H9 (cell line): ENCODE data around the gene DGCR2. TPM values are rescaled to one million over a fixed set of nuclear protein-coding genes. Genes with fewer than 3 reads are reported as not detected.

Experiments used
- DNase-seq: peaks from one replicate; pipeline ENCODE4 v3.0.0-alpha.2; 2017
- H2AFZ ChIP-seq: one replicate; pipeline ENCODE4 v1.6.1; 2013; ENCODE audit warnings: mild to moderate bottlenecking, low read length, control low read depth, moderate library complexity
- H2AK5ac ChIP-seq: 2 replicates; pipeline ENCODE4 v1.6.1; 2013; ENCODE audit warnings: low read length, control low read depth, mixed read lengths; ENCODE audit not compliant: insufficient read length
- H2BK120ac ChIP-seq: one replicate; pipeline ENCODE4 v1.6.1; 2013; ENCODE audit warnings: low read depth, mild to moderate bottlenecking, low read length, control low read depth, inconsistent platforms; ENCODE audit not compliant: poor library complexity, severe bottlenecking
- H2BK12ac ChIP-seq: 2 replicates; pipeline ENCODE4 v1.6.1; 2013; ENCODE audit warnings: low read length, control low read depth, mixed read lengths, low read depth; ENCODE audit not compliant: insufficient read length
- H2BK15ac ChIP-seq: 2 replicates; pipeline ENCODE4 v1.6.1; 2013; ENCODE audit warnings: low read depth, low read length, control low read depth
- H2BK20ac ChIP-seq: one replicate; pipeline ENCODE4 v1.6.1; 2013; ENCODE audit warnings: low read depth, mild to moderate bottlenecking, low read length, control low read depth, inconsistent platforms; ENCODE audit not compliant: poor library complexity, severe bottlenecking
- H2BK5ac ChIP-seq: 2 replicates; pipeline ENCODE4 v1.6.1; 2013; ENCODE audit warnings: low read length, control low read depth, mixed read lengths; ENCODE audit not compliant: insufficient read length
- H3K14ac ChIP-seq: 2 replicates; pipeline ENCODE4 v1.6.1; 2013; ENCODE audit warnings: low read length, control low read depth; ENCODE audit not compliant: insufficient read depth
- H3K18ac ChIP-seq: 2 replicates; pipeline ENCODE4 v1.6.1; 2013; ENCODE audit warnings: low read depth, mild to moderate bottlenecking, mixed read lengths, low read length, control low read depth; ENCODE audit not compliant: insufficient read length
- H3K23ac ChIP-seq: 2 replicates; pipeline ENCODE4 v1.6.1; 2013; ENCODE audit warnings: low read length, control low read depth, mixed read lengths, low read depth; ENCODE audit not compliant: insufficient read length
- H3K23me2 ChIP-seq: 2 replicates; pipeline ENCODE4 v1.6.1; 2013; ENCODE audit warnings: low read depth, mild to moderate bottlenecking, mixed read lengths, low read length, control low read depth; ENCODE audit not compliant: insufficient read length, poor library complexity, severe bottlenecking
- H3K27ac ChIP-seq: 2 replicates; pipeline ENCODE4 v1.5.1; 2013; ENCODE audit warnings: low read length, control low read depth, mixed read lengths, low read depth; ENCODE audit not compliant: insufficient read length
- H3K27me3 ChIP-seq: 2 replicates; pipeline ENCODE4 v1.6.1; 2013; ENCODE audit warnings: low read length, control low read depth, inconsistent platforms; ENCODE audit not compliant: insufficient read depth
- H3K4ac ChIP-seq: 2 replicates; pipeline ENCODE4 v1.6.1; 2013; ENCODE audit warnings: low read depth, mild to moderate bottlenecking, control low read depth, inconsistent platforms, low read length, moderate library complexity
- H3K4me1 ChIP-seq: 2 replicates; pipeline ENCODE4 v1.6.1; 2013; ENCODE audit warnings: low read length, control low read depth, inconsistent platforms; ENCODE audit not compliant: insufficient read depth
- H3K4me2 ChIP-seq: 2 replicates; pipeline ENCODE4 v1.6.1; 2013; ENCODE audit warnings: low read length, control low read depth, mixed read lengths; ENCODE audit not compliant: insufficient read length, insufficient read depth
- H3K56ac ChIP-seq: 2 replicates; pipeline ENCODE4 v1.6.1; 2013; ENCODE audit warnings: low read depth, mild to moderate bottlenecking, mixed read lengths, low read length, control low read depth; ENCODE audit not compliant: insufficient read length
- H3K79me1 ChIP-seq: 2 replicates; pipeline ENCODE4 v1.6.1; 2013; ENCODE audit warnings: low read depth, mild to moderate bottlenecking, moderate library complexity, low read length, control low read depth, inconsistent platforms; ENCODE audit not compliant: insufficient read depth, poor library complexity, severe bottlenecking
- H3K79me2 ChIP-seq: 2 replicates; pipeline ENCODE4 v1.6.1; 2013; ENCODE audit warnings: low read length, control low read depth, inconsistent platforms; ENCODE audit not compliant: insufficient read depth
- H3K9ac ChIP-seq: 2 replicates; pipeline ENCODE4 v1.6.1; 2013; ENCODE audit warnings: low read length, control low read depth, mixed read lengths; ENCODE audit not compliant: insufficient read length; ENCODE audit errors: extremely low read depth
- H3K9me3 ChIP-seq: one replicate; pipeline ENCODE4 v1.6.1; 2013; ENCODE audit warnings: low read depth, low read length, inconsistent platforms; ENCODE audit not compliant: control insufficient read depth
- H3T11ph ChIP-seq: one replicate; pipeline ENCODE4 v1.6.1; 2013; ENCODE audit warnings: mild to moderate bottlenecking, low read length, control low read depth, inconsistent platforms
- H4K20me1 ChIP-seq: one replicate; pipeline ENCODE4 v1.6.1; 2013; ENCODE audit not compliant: control insufficient read depth, insufficient read length, insufficient read depth
- H4K5ac ChIP-seq: 2 replicates; pipeline ENCODE4 v1.6.1; 2013; ENCODE audit warnings: low read depth, mild to moderate bottlenecking, mixed read lengths, low read length, control low read depth; ENCODE audit not compliant: insufficient read length
- H4K8ac ChIP-seq: replicated peaks from 2 replicates; pipeline ENCODE4 v1.6.1; 2013; ENCODE audit warnings: low read length, control low read depth, mixed read lengths, low read depth; ENCODE audit not compliant: insufficient read length
- H4K91ac ChIP-seq: 2 replicates; pipeline ENCODE4 v1.6.1; 2013; ENCODE audit warnings: low read depth, mild to moderate bottlenecking, moderate library complexity, mixed read lengths, low read length, control low read depth; ENCODE audit not compliant: insufficient read length
- H3K27ac Mint-ChIP-seq, 3 experiments: 2 replicates in 2 of 3; 3 replicates in 1 of 3; pipeline ENCODE4 v1.8.0; 2020 to 2021; ENCODE audit warnings: mixed read lengths in 3 of 3, mild to moderate bottlenecking in 1 of 3, moderate library complexity in 1 of 3
- H3K27me3 Mint-ChIP-seq: 2 replicates; pipeline ENCODE4 v1.8.0; 2021; ENCODE audit warnings: low read depth, mild to moderate bottlenecking, moderate library complexity, mixed read lengths
- H3K36me3 Mint-ChIP-seq, 3 experiments: 2 replicates in 2 of 3; 3 replicates in 1 of 3; pipeline ENCODE4 v1.8.0; 2020 to 2021; ENCODE audit warnings: low read depth in 3 of 3, mixed read lengths in 3 of 3; ENCODE audit not compliant: insufficient read depth in 1 of 3
- H3K4me1 Mint-ChIP-seq, 2 experiments: 2 replicates each; pipeline ENCODE4 v1.8.0; 2020; ENCODE audit warnings: mixed read lengths in 2 of 2
- H3K4me3 Mint-ChIP-seq, 2 experiments: 2 replicates in 1 of 2; 3 replicates in 1 of 2; pipeline ENCODE4 v1.8.0; 2020 to 2021; ENCODE audit warnings: mild to moderate bottlenecking in 2 of 2, mixed read lengths in 2 of 2, moderate library complexity in 1 of 2
- H3K9me3 Mint-ChIP-seq, 2 experiments: 2 replicates in 1 of 2; 3 replicates in 1 of 2; pipeline ENCODE4 v1.8.0; 2020; ENCODE audit warnings: mild to moderate bottlenecking in 2 of 2, mixed read lengths in 2 of 2, moderate library complexity in 1 of 2
- CTCF ChIP-seq: fragments of 200-600 bp; sonication (generic); conservative IDR thresholded peaks from 3 replicates; pipeline ENCODE4 v1.8.0; 2021; ENCODE audit warnings: antibody characterized with exemption, mild to moderate bottlenecking
- WGBS: extraction: QIAGEN DNeasy Blood & Tissue Kit; methylation state at CpG from one replicate; pipeline ENCODE4 v1.1.7; 2013; ENCODE audit warnings: missing lambda C conversion rate, low lambda C conversion rate, mixed read lengths; ENCODE audit not compliant: insufficient read length; ENCODE audit errors: extremely low coverage; 5-methylcytosine and 5-hydroxymethylcytosine counted together
- total RNA-seq: library from RNA; stranded (reverse); gene quantifications from 2 replicates; pipeline ENCODE4 v1.2.1, GENCODE V29; 2021

Gene DGCR2
- total RNA-seq, 1 experiment from 2014 or later: 47.2 TPM

GRCh38 chr22:18995327-18995711 lies 126.9 kb downstream of the DGCR2 start:
- Histone ChIP-seq H3K9me3 (no peaks in the 10 kb centered on the region), H3T11ph (no peak overlapping the region), H2AK5ac (no peak overlapping the region), H2BK12ac (no peak overlapping the region), H2BK5ac (no peak overlapping the region), H2BK15ac (no peak overlapping the region), H3K23ac (no peak overlapping the region), H3K14ac (no peak overlapping the region), H3K4me2 (no peak overlapping the region), H4K91ac (no peak overlapping the region), H3K18ac (no peak overlapping the region), H3K56ac (no peak overlapping the region), H3K27ac (no peak overlapping the region), H2AFZ (no peak overlapping the region), H3K23me2 (peaks cover 3% of the 10 kb centered on the region), H2BK120ac (no peak overlapping the region), H3K4me1 (no peaks in the 10 kb centered on the region), H3K27me3 (no peaks in the 10 kb centered on the region), H3K79me2 (no peaks in the 10 kb centered on the region), H4K20me1 (no peaks in the 10 kb centered on the region), H3K79me1 (no peaks in the 10 kb centered on the region), H2BK20ac (no peak overlapping the region), H3K4ac (no peak overlapping the region), H3K9ac (no peak overlapping the region), H4K8ac (no peak overlapping the region), H4K5ac (no peak overlapping the region)
- H3K27ac Mint-ChIP-seq: peak overlapping the region in 1 of 3 experiments; percentile 90; a peak in 1 of 7 replicates
- no peak overlapping the region for H3K4me3 Mint-ChIP-seq
- no CpG with 5 or more reads among the region's 9 CpGs for WGBS
- H3K9me3 Mint-ChIP-seq: no peaks in the 10 kb centered on the region; a peak in 2 of 5 replicates
- no peak for DNase-seq
- H3K27me3 Mint-ChIP-seq: peaks cover 32% of the 10 kb centered on the region
- no peaks in the 10 kb centered on the region for H3K36me3 Mint-ChIP-seq
- no peak for TF ChIP-seq CTCF
- peaks cover 31 to 34% of the 10 kb centered on the region in 2 experiments for H3K4me1 Mint-ChIP-seq
